ENCODE measurements around the gene GALR2. TPM values are rescaled to one million over a fixed set of nuclear protein-coding genes. Genes with fewer than 3 reads are reported as not detected.

GALR2 gene
- total and polyA plus RNA-seq, 9 donors: 0.16 TPM; not detected in 8

DNA sequence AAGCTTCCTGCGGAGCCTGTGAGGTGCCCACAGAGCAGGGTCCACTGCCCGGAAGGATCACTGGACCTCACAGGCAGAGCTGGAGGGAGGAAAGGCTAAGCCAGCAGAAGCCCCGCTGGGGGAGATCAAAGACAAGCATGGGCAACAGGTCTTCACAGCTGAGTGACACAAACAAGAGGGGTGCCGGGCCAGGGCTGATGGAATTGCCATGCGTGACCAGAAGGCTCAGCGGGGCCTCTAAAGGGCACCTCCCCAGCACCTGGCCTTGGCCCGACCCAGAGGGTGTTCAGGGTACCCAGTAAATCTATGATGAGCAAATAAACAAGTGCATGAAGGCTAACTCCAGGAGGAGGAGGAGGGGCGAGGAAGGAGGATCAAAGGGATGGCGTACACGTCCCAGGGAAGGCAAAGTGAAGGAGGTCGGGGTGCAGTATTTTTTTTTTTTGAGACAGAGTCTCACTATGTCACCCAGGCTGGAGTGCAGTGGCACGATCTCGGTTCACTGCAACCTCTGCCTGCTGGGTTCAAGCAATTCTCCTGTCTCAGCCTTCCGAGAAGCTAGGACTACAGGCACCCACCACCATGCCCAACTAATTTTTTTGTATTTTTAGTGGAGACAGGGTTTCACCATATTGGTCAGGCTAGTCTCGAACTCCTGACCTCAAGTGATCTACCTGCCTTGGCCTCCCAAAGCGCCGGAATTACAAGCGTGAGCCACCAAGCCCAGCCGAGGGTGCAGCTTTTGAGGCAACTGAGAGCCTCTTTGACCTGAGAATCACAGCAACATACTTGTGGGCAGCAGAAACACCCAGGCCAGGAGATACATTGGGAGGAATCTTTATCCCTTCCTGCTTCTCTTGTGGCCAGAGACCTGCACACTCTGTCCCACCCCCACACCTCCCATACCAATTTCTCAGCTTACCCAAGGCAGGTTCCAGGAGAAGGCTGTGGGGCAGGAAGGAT lies 45.1 kb downstream of the GALR2 start:
- no peaks in the 10 kb centered on the region for H3K36me3 ChIP-seq (ENCODE audit: control insufficient read depth, insufficient read depth, low read length)
- peaks cover 14% of the 10 kb centered on the region for H3K4me1 ChIP-seq (ENCODE audit: control insufficient read depth, insufficient read depth, low read length)
- 65% methylated on average over 18 of the region's 19 CpGs for WGBS (ENCODE audit: insufficient coverage)
- H3K27me3 ChIP-seq (ENCODE audit: control insufficient read depth, insufficient read depth, low read length): peaks cover 5% of the 10 kb centered on the region
- H3K27ac ChIP-seq (ENCODE audit: low read length): no peak overlapping the region
- H3K4me3 ChIP-seq (ENCODE audit: low read length): no peak overlapping the region
- DNase-seq: no peak
- no peaks in the 10 kb centered on the region for H3K9me3 ChIP-seq (replicated peaks; ENCODE audit: control insufficient read depth, low read depth, low read length)

DNA sequence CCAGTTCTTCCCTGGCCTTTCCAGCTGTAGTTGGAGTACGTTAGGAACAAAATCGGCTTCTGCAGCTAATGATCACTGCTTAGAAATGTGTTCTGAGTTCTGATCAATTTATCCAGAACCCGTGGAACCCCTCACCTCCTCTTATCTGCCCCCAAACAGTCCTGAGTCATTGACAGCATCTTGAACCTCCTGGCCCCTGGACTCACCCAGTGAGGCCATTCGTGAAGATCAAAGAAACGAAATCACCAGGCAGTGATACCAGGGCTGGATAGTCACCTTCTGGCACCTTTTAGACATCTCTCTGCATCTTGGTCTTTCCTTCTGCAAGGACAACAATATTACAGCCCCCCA lies 46.1 kb downstream of the GALR2 start:
- Histone ChIP-seq H3K36me3 (ENCODE audit: control insufficient read depth, insufficient read depth, low read length) (no peaks in the 10 kb centered on the region), H3K9me3 (replicated peaks; ENCODE audit: control insufficient read depth, low read depth, low read length) (no peaks in the 10 kb centered on the region), H3K4me3 (ENCODE audit: low read length) (no peak overlapping the region), H3K27ac (ENCODE audit: low read length) (no peak overlapping the region), H3K27me3 (ENCODE audit: control insufficient read depth, insufficient read depth, low read length) (peaks cover 5% of the 10 kb centered on the region), H3K4me1 (ENCODE audit: control insufficient read depth, insufficient read depth, low read length) (peaks cover 14% of the 10 kb centered on the region)
- 88% methylated on average over 3 of the region's 5 CpGs for WGBS (ENCODE audit: insufficient coverage)
- no peak for DNase-seq

DNA sequence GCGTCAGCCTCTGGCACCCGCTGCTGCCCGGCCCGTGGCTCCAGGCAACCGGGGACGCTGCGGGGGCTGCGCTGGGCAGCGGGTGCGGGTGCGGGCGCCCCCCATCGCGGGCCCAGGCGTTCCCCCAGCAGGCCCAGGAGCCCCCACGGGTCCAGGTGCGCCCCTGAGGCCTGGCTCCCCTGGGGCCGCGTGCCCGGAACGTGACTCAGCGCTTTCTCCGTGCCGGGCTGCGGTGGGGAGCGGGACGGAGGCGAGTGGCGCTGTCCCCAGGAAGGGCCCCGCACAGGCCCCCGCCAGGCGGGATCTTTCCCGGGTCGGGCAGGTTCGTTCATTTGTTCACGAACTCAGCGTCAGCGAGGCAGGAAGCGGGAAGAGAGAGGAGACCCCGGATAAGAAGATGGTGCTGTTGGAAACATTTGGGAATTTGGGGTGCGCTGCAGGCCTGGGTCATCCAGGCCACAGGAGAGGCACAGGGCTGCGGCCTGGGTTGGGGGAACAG lies 47.4 kb downstream of the GALR2 start:
- Histone ChIP-seq H3K4me3 (ENCODE audit: low read length) (peak overlapping the region; percentile 45), H3K27me3 (ENCODE audit: control insufficient read depth, insufficient read depth, low read length) (peaks cover 5% of the 10 kb centered on the region), H3K4me1 (ENCODE audit: control insufficient read depth, insufficient read depth, low read length) (peaks cover 14% of the 10 kb centered on the region), H3K9me3 (replicated peaks; ENCODE audit: control insufficient read depth, low read depth, low read length) (no peaks in the 10 kb centered on the region), H3K36me3 (ENCODE audit: control insufficient read depth, insufficient read depth, low read length) (no peaks in the 10 kb centered on the region), H3K27ac (ENCODE audit: low read length) (peak overlapping the region; percentile 35)
- WGBS (ENCODE audit: insufficient coverage): 13% methylated on average over 42 of the region's 42 CpGs
- peak; percentile 45 for DNase-seq

DNA sequence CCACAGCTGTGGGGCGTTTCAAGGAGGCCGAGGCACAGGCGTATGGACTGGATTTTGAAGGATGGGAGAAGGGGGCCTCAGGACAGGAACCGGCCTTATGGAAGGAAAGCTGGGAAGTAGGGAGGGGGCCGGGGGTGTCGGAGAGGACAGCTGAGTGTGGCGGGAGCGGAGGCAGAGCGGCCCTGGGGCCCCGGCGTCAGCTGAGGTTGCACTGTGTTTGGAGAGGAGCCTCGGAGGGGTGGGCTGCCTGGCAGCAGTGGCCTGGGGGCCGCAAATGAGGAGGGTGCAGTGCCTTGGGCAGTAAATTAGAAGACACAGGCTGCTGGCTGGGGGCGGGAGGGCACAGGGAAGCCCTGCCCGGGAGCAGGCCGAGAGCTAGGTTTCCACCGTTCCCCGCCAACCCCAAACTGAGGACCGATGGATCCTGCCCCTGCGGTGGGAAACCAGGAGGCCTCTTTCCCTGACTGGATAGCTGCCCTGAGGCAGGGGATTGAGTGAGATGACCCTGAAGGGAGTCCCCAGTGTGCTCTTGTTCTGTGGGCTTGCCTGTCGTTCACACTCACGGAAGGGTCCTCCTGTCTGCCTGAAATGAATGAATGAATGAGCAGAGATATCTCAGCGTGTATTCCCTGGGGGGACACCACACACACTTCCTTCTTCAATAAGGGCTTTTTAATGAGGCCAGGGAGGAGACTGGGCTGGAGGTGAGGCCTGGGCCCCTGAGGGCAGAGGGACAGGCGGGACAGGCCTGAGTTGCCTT lies 48.0 kb downstream of the GALR2 start:
- WGBS (ENCODE audit: insufficient coverage): 50% methylated on average over 17 of the region's 24 CpGs
- Histone ChIP-seq H3K4me1 (ENCODE audit: control insufficient read depth, insufficient read depth, low read length) (peaks cover 14% of the 10 kb centered on the region), H3K27me3 (ENCODE audit: control insufficient read depth, insufficient read depth, low read length) (peaks cover 5% of the 10 kb centered on the region), H3K4me3 (ENCODE audit: low read length) (no peak overlapping the region), H3K36me3 (ENCODE audit: control insufficient read depth, insufficient read depth, low read length) (no peaks in the 10 kb centered on the region), H3K9me3 (replicated peaks; ENCODE audit: control insufficient read depth, low read depth, low read length) (no peaks in the 10 kb centered on the region), H3K27ac (ENCODE audit: low read length) (peak overlapping the region; percentile 35)
- peak; percentile 57 for DNase-seq

DNA sequence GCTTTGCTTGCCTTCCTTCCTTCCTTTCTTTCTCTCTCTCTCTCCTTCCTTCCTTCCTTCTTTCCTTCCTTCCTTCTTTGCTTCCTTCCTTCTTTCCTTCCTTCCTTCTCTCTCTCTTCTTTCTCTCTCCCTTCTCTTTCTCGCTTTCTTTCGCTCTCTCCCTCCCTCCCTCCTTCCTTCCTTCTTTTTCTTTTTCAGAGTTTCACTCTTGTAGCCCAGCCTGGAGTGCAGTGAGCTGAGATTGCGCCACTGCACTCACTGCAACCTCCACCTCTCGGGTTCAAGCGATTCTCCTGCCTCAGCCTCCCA lies 48.6 kb downstream of the GALR2 start:
- peaks cover 5% of the 10 kb centered on the region for H3K27me3 ChIP-seq (ENCODE audit: control insufficient read depth, insufficient read depth, low read length)
- H3K4me3 ChIP-seq (ENCODE audit: low read length): no peak overlapping the region
- 73% methylated on average over 4 of the region's 5 CpGs for WGBS (ENCODE audit: insufficient coverage)
- H3K4me1 ChIP-seq (ENCODE audit: control insufficient read depth, insufficient read depth, low read length): peaks cover 14% of the 10 kb centered on the region
- no peak for DNase-seq
- H3K27ac ChIP-seq (ENCODE audit: low read length): no peak overlapping the region
- no peaks in the 10 kb centered on the region for H3K36me3 ChIP-seq (ENCODE audit: control insufficient read depth, insufficient read depth, low read length)
- no peaks in the 10 kb centered on the region for H3K9me3 ChIP-seq (replicated peaks; ENCODE audit: control insufficient read depth, low read depth, low read length)

DNA sequence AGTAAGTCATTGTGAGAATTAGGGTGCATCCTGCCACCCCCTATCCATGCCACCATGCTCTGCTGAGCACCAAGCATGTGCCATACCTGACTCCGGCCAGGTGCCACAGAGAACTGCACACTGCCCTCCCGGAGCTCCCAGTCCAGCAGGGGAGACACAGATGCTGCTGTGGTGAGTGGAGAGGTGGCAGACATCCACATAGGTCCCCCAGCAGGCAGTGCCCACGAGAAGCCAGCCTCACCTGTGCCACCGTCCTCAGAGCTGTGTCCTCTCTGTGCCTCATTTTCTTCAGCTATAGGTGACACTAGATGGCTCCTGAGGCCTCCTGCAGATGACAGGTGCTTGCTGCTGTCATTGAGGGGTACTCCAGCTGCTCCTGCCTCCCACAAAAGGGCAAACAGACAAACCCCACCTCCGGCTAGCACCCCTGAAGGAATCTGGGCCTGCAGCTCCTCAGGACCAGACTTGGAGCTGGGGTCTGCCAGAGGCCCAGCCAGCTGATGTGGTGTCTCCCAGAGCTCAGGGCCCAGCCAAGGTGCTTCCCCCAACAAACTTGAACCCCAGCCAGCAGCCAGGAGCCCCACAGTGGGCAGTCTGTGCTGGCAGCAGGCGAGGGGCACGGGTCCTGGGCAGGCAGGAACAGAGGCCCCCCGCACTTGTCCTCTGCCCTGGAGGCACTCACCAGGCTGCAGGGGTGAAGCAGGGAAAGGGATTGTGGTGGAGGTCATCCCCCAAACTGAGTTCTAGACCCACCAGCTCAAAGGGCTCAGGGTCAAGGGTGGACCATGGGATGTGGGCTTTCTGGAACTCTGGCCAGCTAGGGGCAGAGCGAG lies 49.4 kb downstream of the GALR2 start:
- Histone ChIP-seq H3K27ac (ENCODE audit: low read length) (no peak overlapping the region), H3K4me3 (ENCODE audit: low read length) (no peak overlapping the region), H3K9me3 (replicated peaks; ENCODE audit: control insufficient read depth, low read depth, low read length) (no peaks in the 10 kb centered on the region), H3K36me3 (ENCODE audit: control insufficient read depth, insufficient read depth, low read length) (no peaks in the 10 kb centered on the region), H3K4me1 (ENCODE audit: control insufficient read depth, insufficient read depth, low read length) (peaks cover 14% of the 10 kb centered on the region), H3K27me3 (ENCODE audit: control insufficient read depth, insufficient read depth, low read length) (peaks cover 5% of the 10 kb centered on the region)
- no peak for DNase-seq
- WGBS (ENCODE audit: insufficient coverage): 66% methylated on average over 4 of the region's 9 CpGs

DNA sequence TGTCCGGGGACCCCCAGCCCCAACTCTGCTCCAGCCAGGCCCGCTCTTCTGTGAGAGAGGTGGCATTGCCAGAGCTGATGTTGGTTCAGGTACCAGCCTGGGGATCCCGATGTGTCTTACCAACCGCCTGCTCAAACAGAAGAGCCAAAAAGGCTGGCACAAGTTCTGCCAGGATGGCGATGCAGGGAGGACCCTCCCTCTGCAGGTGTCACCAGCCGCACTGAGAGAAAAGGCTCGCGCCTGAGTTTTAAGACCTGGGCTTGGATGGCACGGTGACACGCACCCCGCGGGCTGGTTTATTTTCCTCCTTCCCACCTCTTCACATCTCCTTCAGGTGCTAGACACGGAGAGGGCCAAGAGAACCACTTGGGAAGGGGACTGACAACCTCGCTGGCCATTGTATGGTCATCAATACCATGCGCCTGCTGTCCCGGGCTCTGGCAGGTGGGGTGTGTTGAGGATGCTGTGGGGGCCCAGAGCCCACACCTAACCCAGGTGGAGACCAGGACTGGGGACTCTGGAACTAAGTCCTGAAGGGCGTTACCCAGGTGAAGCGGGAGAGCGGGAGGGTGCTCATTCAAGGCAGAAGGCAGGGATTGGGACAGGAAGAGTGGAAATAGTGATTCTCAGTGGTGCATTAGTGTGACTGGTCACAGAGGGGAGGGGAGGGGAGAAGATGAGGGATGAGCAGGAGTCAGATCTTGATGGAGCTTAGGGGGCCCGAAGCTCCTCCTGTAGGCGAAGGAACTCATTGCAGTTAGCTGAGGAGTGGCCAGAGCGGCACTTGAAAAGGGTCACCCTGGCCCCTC lies 50.2 kb downstream of the GALR2 start:
- WGBS (ENCODE audit: insufficient coverage): 89% methylated on average over 20 of the region's 22 CpGs
- no peaks in the 10 kb centered on the region for H3K36me3 ChIP-seq (ENCODE audit: control insufficient read depth, insufficient read depth, low read length)
- no peak overlapping the region for H3K4me3 ChIP-seq (ENCODE audit: low read length)
- no peaks in the 10 kb centered on the region for H3K9me3 ChIP-seq (replicated peaks; ENCODE audit: control insufficient read depth, low read depth, low read length)
- no peak for DNase-seq
- H3K27ac ChIP-seq (ENCODE audit: low read length): no peak overlapping the region
- H3K4me1 ChIP-seq (ENCODE audit: control insufficient read depth, insufficient read depth, low read length): peaks cover 14% of the 10 kb centered on the region
- peaks cover 7% of the 10 kb centered on the region for H3K27me3 ChIP-seq (ENCODE audit: control insufficient read depth, insufficient read depth, low read length)

DNA sequence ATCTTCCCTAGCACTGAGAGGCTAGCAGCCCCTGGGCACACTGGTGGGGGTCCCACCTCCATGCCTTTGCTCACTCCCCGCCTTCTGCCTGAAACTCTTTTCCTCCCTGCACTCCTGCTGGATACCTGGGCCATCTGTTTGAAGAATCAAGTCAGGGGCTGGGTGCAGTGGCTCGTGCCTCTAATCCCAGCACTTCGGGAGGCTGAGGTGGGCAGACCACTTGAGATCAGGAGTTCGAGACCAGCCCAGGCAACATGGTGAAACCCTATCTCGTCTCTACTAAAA lies 50.8 kb downstream of the GALR2 start:
- DNase-seq: no peak
- peaks cover 13% of the 10 kb centered on the region for H3K27me3 ChIP-seq (ENCODE audit: control insufficient read depth, insufficient read depth, low read length)
- H3K4me1 ChIP-seq (ENCODE audit: control insufficient read depth, insufficient read depth, low read length): peaks cover 18% of the 10 kb centered on the region
- H3K4me3 ChIP-seq (ENCODE audit: low read length): no peak overlapping the region
- H3K9me3 ChIP-seq (replicated peaks; ENCODE audit: control insufficient read depth, low read depth, low read length): no peaks in the 10 kb centered on the region
- 73% methylated on average over 5 of the region's 5 CpGs for WGBS (ENCODE audit: insufficient coverage)
- H3K36me3 ChIP-seq (ENCODE audit: control insufficient read depth, insufficient read depth, low read length): no peaks in the 10 kb centered on the region
- H3K27ac ChIP-seq (ENCODE audit: low read length): no peak overlapping the region

DNA sequence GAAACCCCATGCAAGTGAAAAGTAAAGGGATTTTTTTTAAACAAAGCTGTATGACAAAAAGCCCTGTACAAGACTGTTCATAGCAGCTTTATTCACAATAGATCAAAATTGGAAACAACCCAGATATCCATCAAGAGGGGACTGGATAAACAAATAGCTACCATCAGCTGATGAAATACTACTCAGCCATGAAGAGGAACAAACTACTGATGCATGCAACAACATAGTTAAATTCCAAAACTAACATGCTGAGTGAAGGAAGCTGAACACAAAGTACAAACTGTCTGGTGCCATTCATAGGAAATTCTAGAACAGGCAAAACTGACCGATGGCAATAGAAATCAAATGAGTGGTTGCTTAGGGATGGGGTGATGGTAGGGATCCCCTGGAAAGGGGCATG lies 51.3 kb downstream of the GALR2 start:
- WGBS (ENCODE audit: insufficient coverage): 89% methylated on average over 1 of the region's 1 CpG

More for the DNA sequence above, 51.3 kb downstream of the GALR2 start:
- no peak for DNase-seq
- H3K9me3 ChIP-seq (replicated peaks; ENCODE audit: control insufficient read depth, low read depth, low read length): no peaks in the 10 kb centered on the region
- H3K36me3 ChIP-seq (ENCODE audit: control insufficient read depth, insufficient read depth, low read length): no peaks in the 10 kb centered on the region
- no peak overlapping the region for H3K27ac ChIP-seq (ENCODE audit: low read length)
- peaks cover 15% of the 10 kb centered on the region for H3K27me3 ChIP-seq (ENCODE audit: control insufficient read depth, insufficient read depth, low read length)
- H3K4me1 ChIP-seq (ENCODE audit: control insufficient read depth, insufficient read depth, low read length): peaks cover 21% of the 10 kb centered on the region
- H3K4me3 ChIP-seq (ENCODE audit: low read length): no peak overlapping the region

Measured in muscle of leg (tissue), 11 donors.